IMR-90 (cell line): ENCODE data around the gene NACC1. TPM values are rescaled to one million over a fixed set of nuclear protein-coding genes. Genes with fewer than 3 reads are reported as not detected.
A peak's percentile ranks its signal among the peaks of the same experiment; 100 is the strongest.

Source experiments
- ATAC-seq: fragments of 200-7000 bp; cut with Tn5 transposase; 2 replicates; pipeline ENCODE4 v1.9.1; 2020; ENCODE audit warnings: low read depth, mild to moderate bottlenecking, moderate library complexity
- BruUV-seq: library from RNA; stranded (reverse); fragments of 400-500 nt; replicated peaks from 2 replicates; lab custom pipeline; 2021; lab: Mats Ljungman, UMichigan
- CTCF ChIA-PET: fragments of 300-600 bp; formaldehyde crosslinking; extraction: SDS; loops from one replicate; lab custom pipeline; 2021; ENCODE audit warnings: antibody characterized with exemption; lab: Yijun Ruan, JAX
- POLR2A ChIA-PET: fragments of 300-600 bp; sonication (Branson Sonifier 250); formaldehyde crosslinking; loops from one replicate; lab custom pipeline; 2022; ENCODE audit warnings: antibody characterized with exemption; ENCODE audit not compliant: unreplicated experiment; lab: Charles Lee
- DNase-seq: peaks from one replicate; pipeline ENCODE4 v3.0.0; 2013
- H2AFZ ChIP-seq: replicated peaks from 2 replicates; pipeline ENCODE3; 2013; ENCODE audit warnings: low read length, mild to moderate bottlenecking; ENCODE audit not compliant: poor library complexity
- H2AK5ac ChIP-seq: 2 replicates; pipeline ENCODE4 v1.6.1; 2013; ENCODE audit warnings: low read depth, low read length, inconsistent platforms
- H2AK9ac ChIP-seq: replicated peaks from 2 replicates; pipeline ENCODE3; 2013; ENCODE audit warnings: mild to moderate bottlenecking, low read depth, low read length, moderate library complexity; ENCODE audit not compliant: poor library complexity
- H2BK120ac ChIP-seq: 2 replicates; pipeline ENCODE4 v1.6.1; 2013; ENCODE audit warnings: low read depth, low read length, inconsistent platforms
- H2BK15ac ChIP-seq: 3 replicates; pipeline ENCODE4 v1.6.1; 2013; ENCODE audit warnings: low read depth, low read length, inconsistent platforms
- H2BK20ac ChIP-seq: 2 replicates; pipeline ENCODE4 v1.6.1; 2013; ENCODE audit warnings: low read depth, mild to moderate bottlenecking, inconsistent platforms, low read length, moderate library complexity
- H2BK5ac ChIP-seq: 2 replicates; pipeline ENCODE4 v1.6.1; 2013; ENCODE audit warnings: mild to moderate bottlenecking, low read depth, low read length, inconsistent platforms; ENCODE audit not compliant: poor library complexity, severe bottlenecking
- H3K14ac ChIP-seq: replicated peaks from 2 replicates; pipeline ENCODE4 v1.6.1; 2013; ENCODE audit warnings: low read depth, low read length, inconsistent platforms
- H3K18ac ChIP-seq: 2 replicates; pipeline ENCODE4 v1.6.1; 2013; ENCODE audit warnings: low read depth, low read length, control low read depth
- H3K23ac ChIP-seq: 2 replicates; pipeline ENCODE4 v1.6.1; 2013; ENCODE audit warnings: low read depth, low read length, inconsistent platforms
- H3K27ac ChIP-seq: 2 replicates; pipeline ENCODE4 v1.5.1; 2013; ENCODE audit warnings: mild to moderate bottlenecking, control low read depth, low read length; ENCODE audit not compliant: insufficient read depth
- H3K27me3 ChIP-seq: 2 replicates; pipeline ENCODE4 v1.6.1; 2013; ENCODE audit warnings: low read length; ENCODE audit not compliant: control insufficient read depth, insufficient read depth
- H3K36me3 ChIP-seq: 2 replicates; pipeline ENCODE4 v1.6.1; 2013; ENCODE audit warnings: low read length, mixed read lengths; ENCODE audit not compliant: control insufficient read depth, insufficient read depth
- H3K4ac ChIP-seq: 2 replicates; pipeline ENCODE4 v1.6.1; 2013; ENCODE audit warnings: low read depth, low read length, inconsistent platforms
- H3K4me1 ChIP-seq: 2 replicates; pipeline ENCODE4 v1.6.1; 2013; ENCODE audit warnings: low read length, mixed read lengths; ENCODE audit not compliant: control insufficient read depth, insufficient read depth
- H3K4me2 ChIP-seq: 2 replicates; pipeline ENCODE4 v1.6.1; 2013; ENCODE audit warnings: low read depth, mild to moderate bottlenecking, control low read depth, low read length, moderate library complexity
- H3K4me3 ChIP-seq: 2 replicates; pipeline ENCODE4 v1.5.1; 2013; ENCODE audit warnings: low read depth, mild to moderate bottlenecking, control low read depth, low read length, moderate library complexity; ENCODE audit not compliant: insufficient read depth
- H3K56ac ChIP-seq: 2 replicates; pipeline ENCODE4 v1.6.1; 2013; ENCODE audit warnings: low read length, inconsistent platforms; ENCODE audit not compliant: insufficient read depth; ENCODE audit errors: extremely low read depth
- H3K79me1 ChIP-seq, 2 experiments: 2 replicates each; pipeline ENCODE4 v1.6.1; 2013; ENCODE audit warnings: low read length in 2 of 2, inconsistent platforms in 1 of 2, low read depth in 1 of 2
- H3K9ac ChIP-seq: 2 replicates; pipeline ENCODE4 v1.6.1; 2013; ENCODE audit warnings: low read depth, low read length, control low read depth
- H3K9me1 ChIP-seq: 2 replicates; pipeline ENCODE4 v1.6.1; 2013; ENCODE audit warnings: low read length, inconsistent platforms; ENCODE audit not compliant: insufficient read depth
- H3K9me3 ChIP-seq: 2 replicates; pipeline ENCODE4 v1.6.1; 2013; ENCODE audit warnings: low read length; ENCODE audit not compliant: control insufficient read depth, insufficient read depth
- H4K20me1 ChIP-seq: 2 replicates; pipeline ENCODE4 v1.6.1; 2013; ENCODE audit warnings: low read length, inconsistent platforms; ENCODE audit not compliant: insufficient read depth
- H4K5ac ChIP-seq: 2 replicates; pipeline ENCODE4 v1.6.1; 2013; ENCODE audit warnings: mild to moderate bottlenecking, low read depth, low read length, control low read depth
- H4K8ac ChIP-seq, 2 experiments: 2 replicates each; pipeline ENCODE4 v1.6.1; 2013; ENCODE audit warnings: low read depth in 2 of 2, low read length in 2 of 2, control low read depth in 1 of 2, inconsistent platforms in 1 of 2
- H4K91ac ChIP-seq: 2 replicates; pipeline ENCODE4 v1.6.1; 2013; ENCODE audit warnings: low read depth, low read length, inconsistent platforms; ENCODE audit not compliant: insufficient read depth
- BHLHE40 ChIP-seq: fragments of 150-350 bp; IDR thresholded peaks from 2 replicates; pipeline ENCODE4 v1.6.1; 2016; ENCODE audit warnings: mild to moderate bottlenecking, low read depth, low read length
- CEBPB ChIP-seq: IDR thresholded peaks from 2 replicates; pipeline ENCODE4 v1.6.1; 2012; ENCODE audit warnings: low read depth, low read length, improper control_type of control experiment
- CHD1 ChIP-seq: IDR thresholded peaks from 2 replicates; pipeline ENCODE4 v1.6.1; 2012; ENCODE audit warnings: low read depth, low read length, improper control_type of control experiment
- CTCF ChIP-seq: conservative IDR thresholded peaks from 2 replicates; pipeline ENCODE4 v1.5.1; 2012; ENCODE audit warnings: mild to moderate bottlenecking, low read depth, low read length, improper control_type of control experiment
- ELK1 ChIP-seq: fragments of 150-350 bp; IDR thresholded peaks from 2 replicates; pipeline ENCODE4 v1.6.1; 2016; ENCODE audit warnings: low read depth, mild to moderate bottlenecking, low read length, moderate library complexity, borderline replicate concordance
- FOS ChIP-seq: fragments of 150-350 bp; IDR thresholded peaks from 2 replicates; pipeline ENCODE4 v1.6.1; 2016; ENCODE audit warnings: low read depth, low read length
- MAFK ChIP-seq: IDR thresholded peaks from 2 replicates; pipeline ENCODE4 v1.6.1; 2012; ENCODE audit warnings: low read depth, low read length, improper control_type of control experiment
- MAZ ChIP-seq: IDR thresholded peaks from 2 replicates; pipeline ENCODE4 v1.6.1; 2012; ENCODE audit warnings: low read depth, mild to moderate bottlenecking, low read length, improper control_type of control experiment, moderate library complexity, borderline replicate concordance
- MXI1 ChIP-seq: IDR thresholded peaks from 2 replicates; pipeline ENCODE4 v1.6.1; 2012; ENCODE audit warnings: low read depth, mild to moderate bottlenecking, low read length, moderate library complexity, borderline replicate concordance
- NFE2L2 ChIP-seq: fragments of 150-350 bp; IDR thresholded peaks from 2 replicates; pipeline ENCODE4 v1.6.1; 2016; ENCODE audit warnings: low read depth, mild to moderate bottlenecking, low read length
- POLR2A ChIP-seq: IDR thresholded peaks from 2 replicates; pipeline ENCODE4 v1.6.1; 2012; ENCODE audit warnings: mild to moderate bottlenecking, low read depth, low read length
- RAD21 ChIP-seq: IDR thresholded peaks from 2 replicates; pipeline ENCODE4 v1.6.1; 2012; ENCODE audit warnings: low read length, improper control_type of control experiment
- RCOR1 ChIP-seq: IDR thresholded peaks from 2 replicates; pipeline ENCODE4 v1.6.1; 2012; ENCODE audit warnings: mild to moderate bottlenecking, low read length, improper control_type of control experiment; ENCODE audit not compliant: insufficient replicate concordance
- RFX5 ChIP-seq: IDR thresholded peaks from 2 replicates; pipeline ENCODE4 v1.8.0; 2012; ENCODE audit warnings: low read depth, mild to moderate bottlenecking, low read length, moderate library complexity
- SMC3 ChIP-seq: fragments of 150-350 bp; IDR thresholded peaks from 2 replicates; pipeline ENCODE4 v1.6.1; 2016; ENCODE audit warnings: low read depth, mild to moderate bottlenecking, antibody characterized with exemption, low read length, moderate library complexity
- WGBS, 2 experiments: methylation state at CpG; one replicate each; pipeline versions ENCODE4 v1.1.5 to v1.1.7; 2013; ENCODE audit warnings: missing lambda C conversion rate in 2 of 2; ENCODE audit not compliant: insufficient read length in 1 of 2; ENCODE audit errors: extremely low coverage in 2 of 2; 5-methylcytosine and 5-hydroxymethylcytosine counted together
- dilution Hi-C: fragments of 300-500 bp; cut with HindIII; formaldehyde crosslinking; loops from one replicate; pipeline ENCODE4 v1.14.3; 2018; ENCODE audit warnings: low sequenced_read_pairs; ENCODE audit not compliant: unreplicated experiment
- in situ Hi-C: fragments of 300-500 bp; cut with MboI; formaldehyde crosslinking; loops from 3 replicates; pipeline ENCODE4 v1.14.3; 2019; ENCODE audit warnings: low sequenced_read_pairs, inconsistent platforms, mixed read lengths
- intact Hi-C: fragments of 100-400 bp; cut with micrococcal nuclease; formaldehyde crosslinking; loops from 2 replicates; pipeline ENCODE4 v1.10.0; 2022
- polyA plus RNA-seq, 3 experiments: library from polyadenylated mRNA; depleted of rRNA; stranded (reverse); fragments of >200 nt; gene quantifications; 2 replicates each; pipeline ENCODE4 v1.2.3, GENCODE V29; 2012; ENCODE audit warnings: low replicate concordance in 1 of 3
- total RNA-seq: library from RNA; depleted of rRNA; stranded (reverse); fragments of >200 nt; gene quantifications from 2 replicates; pipeline ENCODE4 v1.2.3, GENCODE V29; 2012
- TF ChIP-seq, protein P1 (sequence below): fragments of 150-350 bp; IDR thresholded peaks from 2 replicates; pipeline ENCODE4 v1.6.1; 2017; ENCODE audit warnings: mild to moderate bottlenecking, antibody characterized with exemption, low read length, low read depth

Gene NACC1
- total and polyA plus RNA-seq, 2 of the 4 experiments (the other 2 are of a cell fraction), result 42.5 to 181 TPM

GRCh38 chr19:13100031-13100588 is 18.0 kb upstream of the NACC1 start:
- peaks cover 10% of the 10 kb centered on the region; the same call in 1 of the 2 replicates for H3K36me3 ChIP-seq
- H3K4me3 ChIP-seq, result no peak overlapping the region
- H3K27ac ChIP-seq, result no peak overlapping the region
- DNase-seq (no peak), ATAC-seq (no peak)
- H3K23ac ChIP-seq, result no peak overlapping the region
- no peak overlapping the region for H2BK15ac ChIP-seq
- H4K5ac ChIP-seq, result no peak overlapping the region
- H3K4me2 ChIP-seq, result no peak overlapping the region
- no peak overlapping the region for H4K91ac ChIP-seq
- ChIA-PET POLR2A (no interaction called here), CTCF (no interaction called here)
- H4K8ac ChIP-seq, result no peak overlapping the region
- no peaks in the 10 kb centered on the region for H3K27me3 ChIP-seq
- BruUV-seq, result no TSS peak
- H3K9ac ChIP-seq, result no peak overlapping the region
- in situ Hi-C loops (no loop called here), dilution Hi-C loops (no loop called here), intact Hi-C loops (no loop called here)
- peaks cover 12% of the 10 kb centered on the region for H3K4me1 ChIP-seq
- H2AFZ ChIP-seq, result peak overlapping the region; percentile 1
- H3K9me3 ChIP-seq, result no peaks in the 10 kb centered on the region
- no peak overlapping the region for H2BK5ac ChIP-seq
- peaks cover 0 to 17% of the 10 kb centered on the region in 2 experiments; a peak in 1 of 4 replicates for H3K79me1 ChIP-seq
- no peak overlapping the region for H3K56ac ChIP-seq
- no peak overlapping the region for H2BK20ac ChIP-seq
- no peak overlapping the region for H2AK5ac ChIP-seq
- H3K14ac ChIP-seq, result no peak overlapping the region
- peak overlapping the region; percentile 58 for H2AK9ac ChIP-seq
- H3K4ac ChIP-seq, result no peak overlapping the region
- H2BK120ac ChIP-seq, result no peak overlapping the region
- 0 out of 2 replicates have a peak, but pooled peaks cover 4% of the 10 kb centered on the region for H3K9me1 ChIP-seq
- no peak for TF ChIP-seq RFX5
- TF ChIP-seq CEBPB, result no peak
- no peak for TF ChIP-seq MXI1
- no peak for TF ChIP-seq SMC3
- TF ChIP-seq CTCF, result no peak
- no peak for TF ChIP-seq CHD1
- TF ChIP-seq BHLHE40, result no peak
- TF ChIP-seq POLR2A, result no peak
- no peak for TF ChIP-seq FOS
- no peak for TF ChIP-seq ELK1
- TF ChIP-seq, protein P1, sequence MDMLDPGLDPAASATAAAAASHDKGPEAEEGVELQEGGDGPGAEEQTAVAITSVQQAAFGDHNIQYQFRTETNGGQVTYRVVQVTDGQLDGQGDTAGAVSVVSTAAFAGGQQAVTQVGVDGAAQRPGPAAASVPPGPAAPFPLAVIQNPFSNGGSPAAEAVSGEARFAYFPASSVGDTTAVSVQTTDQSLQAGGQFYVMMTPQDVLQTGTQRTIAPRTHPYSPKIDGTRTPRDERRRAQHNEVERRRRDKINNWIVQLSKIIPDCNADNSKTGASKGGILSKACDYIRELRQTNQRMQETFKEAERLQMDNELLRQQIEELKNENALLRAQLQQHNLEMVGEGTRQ, result no peak
- no peak for TF ChIP-seq RAD21
- no peak for TF ChIP-seq RCOR1
- TF ChIP-seq MAFK, result no peak
- TF ChIP-seq MAZ, result no peak
- TF ChIP-seq NFE2L2, result no peak
- no peaks in the 10 kb centered on the region; the same call in 1 of the 2 replicates for H4K20me1 ChIP-seq
- no peak overlapping the region for H3K18ac ChIP-seq
- 94% methylated on average over 3 of the region's 12 CpGs; no CpG with 5 or more reads in 1 of the 2 experiments for WGBS, 2 experiments
